Measurements from ENCODE around the gene RAVER1. TPM values are rescaled to one million over a fixed set of nuclear protein-coding genes. Genes with fewer than 3 reads are reported as not detected.

The RAVER1 gene
- total and polyA plus RNA-seq, 9 of the 15 experiments (the other 6 are each of a cell fraction or from before 2014, with no cell fraction given), result 0.06 to 113 (median 7.0) TPM

DNA sequence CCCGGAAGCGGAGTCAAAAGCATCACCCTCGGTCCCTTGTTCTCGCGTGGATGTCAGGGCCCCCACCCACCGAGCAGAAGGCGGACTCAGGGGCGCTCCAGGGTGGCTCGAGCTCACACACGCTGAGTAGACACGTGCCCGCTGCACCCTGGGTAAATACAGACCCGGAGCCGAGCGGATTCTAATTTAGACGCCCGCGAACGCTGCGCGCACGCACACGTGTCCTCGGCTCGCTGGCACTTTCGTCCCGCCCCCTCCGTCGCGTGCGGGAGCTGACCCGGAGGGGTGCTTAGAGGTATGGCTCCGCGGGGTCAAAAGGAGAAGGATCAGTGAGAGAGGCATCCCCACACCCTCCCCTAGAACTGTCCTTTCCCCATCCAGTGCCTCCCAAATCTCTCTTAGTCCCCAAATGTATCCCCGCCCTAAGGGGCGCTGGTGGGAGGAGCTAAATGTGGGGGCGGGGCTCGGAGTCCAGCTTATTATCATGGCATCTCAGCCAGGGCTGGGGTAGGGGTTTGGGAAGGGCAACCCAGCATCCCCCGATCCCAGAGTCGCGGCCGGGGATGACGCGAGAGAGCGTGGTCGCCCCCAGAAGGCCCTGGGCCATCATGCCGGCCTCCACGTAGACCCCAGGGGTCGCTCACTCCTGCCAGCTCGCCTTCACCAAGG lies 44.0 kb downstream of the RAVER1 start (continued):
- TF ChIP-seq RAD21 (CRISPR knock-in tag; conservative IDR thresholded peaks at IDR 0.05 in 1 of 2, IDR thresholded peaks at IDR 0.05 in 1 of 2) (peak in 1 of 2 experiments; percentile 21; a peak in 2 of 4 replicates), PTRF (tag; IDR thresholded peaks at IDR 0.05) (no peak), EHMT2 (IDR thresholded peaks at IDR 0.05) (no peak), MLX (CRISPR knock-in tag; conservative IDR thresholded peaks at IDR 0.05) (no peak), MBD1 (CRISPR knock-in tag; IDR thresholded peaks at IDR 0.05) (no peak), ZNF398 (CRISPR knock-in tag; IDR thresholded peaks at IDR 0.05) (no peak), SIN3B (IDR thresholded peaks at IDR 0.05; ENCODE audit: low read depth) (no peak; the same call in 1 of the 2 replicates), RHOXF2B (CRISPR knock-in tag; conservative IDR thresholded peaks at IDR 0.05) (no peak), TCF7L2 (IDR thresholded peaks at IDR 0.05; ENCODE audit: low read depth, low read length) (no peak), GTF2E2 (tag; IDR thresholded peaks at IDR 0.05) (no peak), NUFIP1 (IDR thresholded peaks at IDR 0.05; ENCODE audit: partially characterized antibody) (no peak), KHSRP (IDR thresholded peaks at IDR 0.05) (no peak), FOSL1 (tag; conservative IDR thresholded peaks at IDR 0.05) (no peak), MAZ (CRISPR knock-in tag; conservative IDR thresholded peaks at IDR 0.05 in 1 of 2, IDR thresholded peaks at IDR 0.05 in 1 of 2) (peak in 1 of 2 experiments; percentile 62; a peak in 2 of 4 replicates), NCOA2 (IDR thresholded peaks at IDR 0.05; ENCODE audit: partially characterized antibody in 2 of 2) (no peak), ZNF436 (CRISPR knock-in tag; IDR thresholded peaks at IDR 0.05) (no peak), ARID2 (IDR thresholded peaks at IDR 0.05) (no peak), SAP30 (IDR thresholded peaks at IDR 0.05; ENCODE audit: borderline replicate concordance, insufficient read depth, low read depth, low read length, poor library complexity, severe bottlenecking) (peak; percentile 96), SMARCA5 (IDR thresholded peaks at IDR 0.05) (no peak), ZNF263 (CRISPR knock-in tag; IDR thresholded peaks at IDR 0.05; ENCODE audit: borderline replicate concordance) (peak; percentile 57), KDM4B (IDR thresholded peaks at IDR 0.05; ENCODE audit: borderline replicate concordance in 2 of 2, low read depth in 1 of 2) (no peak)
- TF ChIP-seq, protein P1, sequence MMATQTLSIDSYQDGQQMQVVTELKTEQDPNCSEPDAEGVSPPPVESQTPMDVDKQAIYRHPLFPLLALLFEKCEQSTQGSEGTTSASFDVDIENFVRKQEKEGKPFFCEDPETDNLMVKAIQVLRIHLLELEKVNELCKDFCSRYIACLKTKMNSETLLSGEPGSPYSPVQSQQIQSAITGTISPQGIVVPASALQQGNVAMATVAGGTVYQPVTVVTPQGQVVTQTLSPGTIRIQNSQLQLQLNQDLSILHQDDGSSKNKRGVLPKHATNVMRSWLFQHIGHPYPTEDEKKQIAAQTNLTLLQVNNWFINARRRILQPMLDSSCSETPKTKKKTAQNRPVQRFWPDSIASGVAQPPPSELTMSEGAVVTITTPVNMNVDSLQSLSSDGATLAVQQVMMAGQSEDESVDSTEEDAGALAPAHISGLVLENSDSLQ (IDR thresholded peaks at IDR 0.05), result no peak
- TF ChIP-seq, protein P2, sequence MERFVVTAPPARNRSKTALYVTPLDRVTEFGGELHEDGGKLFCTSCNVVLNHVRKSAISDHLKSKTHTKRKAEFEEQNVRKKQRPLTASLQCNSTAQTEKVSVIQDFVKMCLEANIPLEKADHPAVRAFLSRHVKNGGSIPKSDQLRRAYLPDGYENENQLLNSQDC (CRISPR knock-in tag; IDR thresholded peaks at IDR 0.05), result 0 out of 2 replicates have a peak, but pooled peaks have one; percentile 2

Measured in K562 (cell line).